DMS153 treated with DMSO at 0.1 percent for 48 hours (cell line): ENCODE data around the gene KLHL42.

Source experiments
- DNase-seq: peaks from one replicate; lab custom pipeline; 2025; ENCODE audit not compliant: unreplicated experiment; lab: John Stamatoyannopoulos, UW

Gene KLHL42

DNA sequence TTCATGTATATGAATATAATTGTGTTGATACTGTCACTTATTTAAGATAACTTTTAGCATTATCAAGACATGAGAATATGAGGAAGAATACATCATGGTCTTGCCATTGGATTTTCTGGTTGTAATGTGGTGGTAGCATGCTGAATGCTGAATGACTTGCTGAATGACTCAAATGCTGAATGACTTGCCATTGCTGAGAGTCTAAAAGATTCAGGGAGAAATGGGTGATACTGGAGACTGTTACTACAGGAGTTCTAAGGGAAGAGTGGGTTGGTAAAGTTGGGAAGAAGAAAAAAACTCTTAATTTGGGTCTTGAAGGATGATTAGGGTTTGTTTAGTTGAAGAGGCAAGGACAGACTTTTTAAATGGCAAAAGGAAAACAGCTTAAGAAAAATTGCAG, 72.1 kb downstream of the KLHL42 start:
- DNase-seq = no peak
